GM12891 (cell line): ENCODE measurements around the gene STK39.

Source experiments
- DNase-seq: peaks from one replicate; pipeline ENCODE4 v3.0.0; 2011; ENCODE audit warnings: low spot score; ENCODE audit not compliant: insufficient read length
- FAIRE-seq: peaks from 2 replicates; lab custom pipeline; 2011; peaks lifted over from hg19 to GRCh38; lab: Jason Lieb, UNC
- PAX5 ChIP-seq: IDR thresholded peaks from 2 replicates; pipeline ENCODE4 v1.6.1; 2011; ENCODE audit warnings: low read length, moderate library complexity, mild to moderate bottlenecking; ENCODE audit not compliant: insufficient read depth, severe bottlenecking
- POLR2A ChIP-seq: IDR thresholded peaks from 2 replicates; pipeline ENCODE4 v1.6.1; 2011; ENCODE audit warnings: low read depth, low read length, control low read depth
- POLR2AphosphoS5 ChIP-seq: IDR thresholded peaks from 2 replicates; pipeline ENCODE4 v1.6.1; 2011; ENCODE audit warnings: low read depth, low read length, control low read depth
- POU2F2 ChIP-seq: IDR thresholded peaks from 2 replicates; pipeline ENCODE4 v1.6.1; 2011; ENCODE audit warnings: low read depth, mild to moderate bottlenecking, control low read depth, low read length, moderate library complexity
- SPI1 ChIP-seq: IDR thresholded peaks from 2 replicates; pipeline ENCODE4 v1.6.1; 2011; ENCODE audit warnings: low read depth, low read length, control low read depth
- TAF1 ChIP-seq: IDR thresholded peaks from 2 replicates; pipeline ENCODE4 v1.6.1; 2011; ENCODE audit warnings: low read depth, low read length, control low read depth

The STK39 gene

DNA sequence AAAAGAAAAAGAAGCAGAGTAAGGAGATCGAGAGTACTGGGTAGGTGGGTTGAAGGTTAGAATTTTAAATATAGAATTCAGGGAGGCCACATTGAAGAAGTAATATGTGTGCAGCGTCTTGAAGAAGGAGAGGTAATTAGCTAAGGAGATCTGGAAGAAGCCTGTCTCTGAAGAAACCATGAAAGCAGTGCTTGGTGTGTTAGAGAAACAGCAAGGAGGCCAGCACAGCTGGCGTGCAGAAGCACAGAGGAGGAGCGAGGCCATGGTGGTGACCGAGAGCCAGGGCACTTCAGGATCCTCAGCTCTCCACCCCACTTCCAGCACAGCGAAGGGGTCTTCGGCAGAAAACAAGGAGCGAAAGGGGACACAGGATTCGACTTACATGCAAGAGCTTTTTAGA lies 305.8 kb downstream of the STK39 start:
- FAIRE-seq (no peak), DNase-seq (no peak)
- no peak for TF ChIP-seq TAF1
- no peak for TF ChIP-seq SPI1
- no peak for TF ChIP-seq POU2F2
- TF ChIP-seq POLR2A = no peak
- no peak for TF ChIP-seq POLR2AphosphoS5
- no peak for TF ChIP-seq PAX5

DNA sequence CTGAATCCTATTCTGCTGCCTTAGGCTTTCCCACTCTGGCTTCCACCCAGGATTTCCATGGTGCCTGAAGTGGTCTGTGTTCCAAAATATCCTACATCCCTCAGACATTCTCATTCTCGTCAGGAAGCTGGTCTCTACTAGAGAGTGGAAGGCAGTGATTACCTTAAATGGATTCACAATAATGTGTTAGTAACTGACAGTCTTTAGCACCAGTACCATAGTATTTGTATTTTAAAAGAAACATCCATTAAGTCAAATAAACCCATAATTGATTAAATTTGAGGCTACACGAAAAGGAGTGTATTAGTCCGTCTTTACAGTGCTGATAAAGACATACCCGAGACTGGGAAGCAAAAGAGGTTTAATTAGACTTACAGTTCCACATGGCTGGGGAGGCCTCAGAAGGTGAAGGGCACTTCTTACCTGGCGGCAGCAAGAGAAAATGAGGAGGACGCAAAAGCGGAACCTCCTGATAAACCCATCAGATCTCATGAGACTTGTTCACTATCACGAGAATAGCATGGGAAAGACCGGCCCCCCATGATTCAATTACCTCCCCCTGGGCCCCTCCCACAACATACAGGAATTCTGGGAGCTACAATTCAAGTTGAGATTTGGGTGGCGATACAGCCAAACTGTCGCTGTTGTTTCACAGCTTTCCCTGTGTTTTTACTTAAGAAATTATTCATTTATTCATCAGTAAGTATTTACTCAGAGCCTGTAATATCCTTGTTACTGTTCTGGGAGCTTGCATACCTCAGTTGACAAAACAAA lies 306.5 kb downstream of the STK39 start:
- no peak for TF ChIP-seq POLR2A
- TF ChIP-seq PAX5 = no peak
- TF ChIP-seq TAF1 = no peak
- no peak for TF ChIP-seq POLR2AphosphoS5
- TF ChIP-seq POU2F2 = no peak
- no peak for TF ChIP-seq SPI1
- FAIRE-seq (no peak), DNase-seq (no peak)

DNA sequence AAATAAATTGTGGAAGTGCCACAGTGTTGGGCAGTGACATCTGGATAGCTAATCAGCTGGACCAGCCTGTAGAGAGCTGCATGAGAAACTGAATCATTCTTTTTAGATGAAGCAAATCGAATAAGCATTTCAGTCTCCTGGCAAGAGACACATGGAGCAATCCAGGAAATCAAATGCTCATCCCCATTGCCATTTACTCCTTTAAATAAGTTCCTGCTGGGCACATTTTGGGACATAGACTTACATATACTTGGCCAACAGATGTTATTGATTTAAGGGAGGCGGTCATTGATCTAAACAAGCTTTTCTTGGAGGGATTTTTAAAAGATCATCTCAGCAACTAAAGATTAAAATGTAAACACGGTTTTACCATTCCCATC lies 307.1 kb downstream of the STK39 start:
- DNase-seq (no peak), FAIRE-seq (no peak)
- TF ChIP-seq POLR2A = no peak
- TF ChIP-seq PAX5 = no peak
- TF ChIP-seq TAF1 = no peak
- no peak for TF ChIP-seq POLR2AphosphoS5

DNA sequence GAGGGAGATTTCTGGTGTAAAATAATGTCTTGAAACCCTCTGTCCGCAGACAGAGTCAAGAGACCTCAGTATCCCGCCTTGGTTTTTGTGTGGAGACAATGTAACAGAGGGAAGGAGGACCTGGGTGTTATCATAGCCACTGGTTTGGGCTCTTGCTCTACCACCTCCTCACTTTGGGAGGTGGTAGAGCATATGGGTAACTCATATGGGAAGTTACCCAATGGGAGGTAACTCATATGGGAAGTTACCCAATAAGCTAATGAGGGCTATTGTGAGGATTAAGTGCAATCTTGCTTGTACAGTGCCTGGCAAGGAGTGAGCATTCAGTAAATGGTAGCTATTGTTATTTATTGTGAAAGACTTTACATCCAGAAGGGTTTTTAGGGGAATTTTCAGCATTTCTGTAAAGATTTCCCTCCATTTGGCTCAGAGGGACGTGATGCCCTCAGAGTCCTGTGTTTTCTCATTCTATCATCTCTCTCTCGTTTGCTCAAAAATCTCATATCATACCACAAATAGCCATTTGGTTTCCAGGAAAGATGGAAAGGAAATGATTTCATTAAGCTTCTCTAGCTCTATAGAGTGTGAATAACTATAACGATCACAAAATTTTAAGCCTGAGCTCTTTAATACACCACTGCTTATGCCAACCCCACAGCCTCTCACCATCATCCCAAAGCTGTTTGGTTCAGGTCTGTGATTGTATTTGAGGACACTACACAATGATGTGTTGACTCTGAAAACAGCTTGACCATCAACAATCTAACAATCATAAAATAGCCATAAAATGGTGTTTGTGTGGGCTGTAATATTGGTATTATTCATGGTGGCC lies 307.7 kb downstream of the STK39 start:
- FAIRE-seq (no peak), DNase-seq (no peak)
- no peak for TF ChIP-seq TAF1

DNA sequence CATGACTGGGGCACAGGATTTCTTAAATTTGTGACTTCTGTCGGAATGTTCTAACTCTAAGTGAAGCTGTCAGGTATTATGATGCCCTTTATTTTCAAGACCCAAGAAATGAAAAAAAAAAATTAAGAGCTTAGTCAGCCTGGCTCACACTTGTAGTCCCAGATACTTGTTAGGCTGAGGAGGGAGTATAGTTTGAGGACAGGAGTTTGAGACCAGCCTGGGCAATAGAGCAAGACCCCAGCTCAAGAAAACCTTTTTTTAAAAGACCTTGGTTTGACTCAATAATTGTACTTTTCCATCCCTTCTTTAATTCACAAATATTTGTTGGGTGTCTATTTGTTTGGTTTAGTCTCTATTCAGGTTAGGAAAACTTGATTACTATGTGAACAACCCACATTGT lies 310.0 kb downstream of the STK39 start:
- no peak for TF ChIP-seq TAF1
- TF ChIP-seq POLR2A = no peak
- TF ChIP-seq POU2F2 = no peak
- TF ChIP-seq SPI1 = no peak
- TF ChIP-seq POLR2AphosphoS5 = no peak
- TF ChIP-seq PAX5 = no peak
- FAIRE-seq = no peak
- no peak for DNase-seq

DNA sequence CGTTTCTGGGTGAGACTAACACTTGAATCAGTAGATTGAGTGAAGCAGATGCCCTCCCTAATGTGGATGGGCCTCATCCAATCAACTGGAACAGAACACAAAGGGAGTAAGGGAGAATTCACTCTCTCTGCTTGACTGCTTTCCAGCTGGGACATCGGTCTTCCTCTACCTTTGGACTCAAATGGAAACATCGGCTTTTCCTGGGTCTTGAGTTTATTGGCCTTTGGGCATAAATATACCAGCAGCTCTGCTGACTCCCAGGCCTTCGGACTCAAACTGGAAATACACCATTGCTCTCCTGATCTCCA lies 311.6 kb downstream of the STK39 start:
- TF ChIP-seq POU2F2 (no peak), SPI1 (no peak), TAF1 (no peak), POLR2A (no peak), POLR2AphosphoS5 (no peak)
- DNase-seq (no peak), FAIRE-seq (no peak)

DNA sequence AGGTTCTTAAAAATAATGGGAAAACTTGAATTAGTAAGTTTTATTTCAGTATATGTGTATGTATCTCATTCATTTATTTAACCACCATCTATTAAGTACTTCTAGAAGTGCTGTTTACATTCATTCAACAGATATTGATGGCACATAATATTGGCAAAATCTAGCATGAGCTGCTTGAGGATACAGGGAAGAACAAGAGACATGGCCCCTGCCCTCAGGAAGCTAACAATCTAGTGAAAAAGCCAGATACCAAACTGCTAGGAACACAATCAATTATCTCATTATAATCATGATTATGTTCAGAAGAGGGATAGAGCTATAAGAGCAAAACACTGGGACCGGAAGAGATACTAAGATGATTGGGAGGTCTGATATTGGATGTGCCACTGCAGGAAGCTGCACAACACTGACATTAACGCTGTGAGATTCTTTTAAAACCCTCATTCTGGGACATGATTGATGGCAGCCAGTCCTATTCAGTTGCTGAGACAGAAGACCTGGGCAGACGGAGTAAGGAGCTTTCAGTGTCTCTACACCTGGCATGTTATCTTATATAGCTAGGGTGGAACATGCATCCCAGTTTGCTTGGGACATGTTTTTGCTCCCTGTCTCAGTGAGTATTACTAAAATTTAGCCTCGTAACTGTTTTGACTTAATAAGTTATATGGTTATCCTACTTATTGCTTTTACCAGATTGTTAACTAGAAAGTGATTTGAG lies 314.1 kb downstream of the STK39 start:
- no peak for DNase-seq
- FAIRE-seq = no peak
- no peak for TF ChIP-seq SPI1
- TF ChIP-seq POU2F2 = no peak
- no peak for TF ChIP-seq PAX5
- TF ChIP-seq POLR2A = no peak
- no peak for TF ChIP-seq TAF1
- TF ChIP-seq POLR2AphosphoS5 = no peak

DNA sequence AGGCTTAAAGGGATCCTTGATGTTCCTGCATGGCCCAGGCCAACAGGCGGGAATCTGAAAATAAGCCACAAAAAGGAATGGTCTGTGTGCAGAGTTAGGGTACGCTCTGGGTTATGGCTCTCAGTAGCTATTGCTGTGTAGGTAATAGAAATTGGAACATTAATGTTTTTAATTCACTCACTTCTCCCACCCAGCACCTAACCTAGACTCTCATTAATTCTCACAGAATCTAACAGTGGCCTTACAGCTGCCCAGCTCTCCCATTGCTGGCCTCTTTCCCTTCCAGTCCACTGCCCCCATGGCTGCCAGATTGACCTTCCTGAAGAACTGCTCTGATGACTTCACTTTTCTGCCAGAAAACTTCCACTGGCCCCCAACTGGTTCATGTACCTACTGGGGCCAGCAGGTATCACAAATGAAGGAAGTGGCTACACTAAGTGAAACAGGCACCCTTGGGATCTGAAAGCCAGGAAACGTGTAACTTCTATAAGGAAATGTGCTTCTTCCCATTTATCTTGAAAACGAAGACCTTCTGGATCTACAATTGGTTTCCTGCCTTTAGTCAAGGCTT lies 315.2 kb downstream of the STK39 start:
- FAIRE-seq (no peak), DNase-seq (no peak)
- TF ChIP-seq POU2F2 = no peak
- no peak for TF ChIP-seq POLR2A
- TF ChIP-seq SPI1 = no peak
- no peak for TF ChIP-seq PAX5
- TF ChIP-seq POLR2AphosphoS5 = no peak
- TF ChIP-seq TAF1 = no peak

DNA sequence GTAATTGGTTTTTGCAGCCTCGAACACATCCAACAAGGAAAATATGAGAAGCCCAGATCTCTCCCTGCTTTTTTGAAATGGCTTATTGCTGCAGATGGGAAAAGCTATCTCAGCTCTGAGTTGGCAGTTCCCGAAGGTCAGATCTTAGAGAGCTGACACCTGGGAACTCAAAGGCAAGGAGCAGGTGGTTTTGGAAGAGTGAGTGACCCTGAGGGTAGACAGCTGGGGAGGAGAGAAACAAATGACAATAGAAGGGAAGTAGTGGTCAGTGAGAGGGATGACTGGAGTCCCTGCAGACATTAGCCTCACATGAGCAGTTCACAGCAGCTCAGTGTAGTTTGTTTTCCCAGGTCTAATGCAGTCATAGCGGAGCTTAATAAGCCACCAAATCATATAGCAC lies 317.9 kb downstream of the STK39 start:
- no peak for TF ChIP-seq SPI1
- no peak for TF ChIP-seq POLR2AphosphoS5
- no peak for TF ChIP-seq POLR2A
- TF ChIP-seq TAF1 = no peak
- TF ChIP-seq PAX5 = no peak
- TF ChIP-seq POU2F2 = no peak
- DNase-seq (no peak), FAIRE-seq (no peak)

DNA sequence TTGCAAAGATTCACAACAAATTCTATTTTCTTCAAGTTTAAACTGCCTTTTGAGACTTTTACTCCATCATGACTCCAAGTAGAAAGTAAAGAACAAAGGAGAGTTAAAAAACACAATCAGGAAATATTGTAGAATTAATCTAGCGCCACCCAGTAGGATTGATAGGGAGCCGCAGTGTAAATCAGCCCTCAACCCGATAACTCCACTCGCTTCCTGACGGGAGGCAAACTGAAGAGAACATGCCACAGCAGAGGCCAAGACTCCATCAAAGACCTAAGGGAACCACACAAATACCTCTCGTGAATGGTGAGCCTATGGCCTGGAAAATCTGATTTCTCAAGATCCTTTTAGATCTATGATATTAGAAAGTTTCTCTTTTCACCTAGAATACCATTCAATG lies 319.0 kb downstream of the STK39 start:
- no peak for DNase-seq
- TF ChIP-seq TAF1 (no peak), POLR2AphosphoS5 (no peak), PAX5 (no peak), SPI1 (no peak), POLR2A (no peak), POU2F2 (no peak)
- no peak for FAIRE-seq
